ENCODE measurements around the gene PSMG2.

Gene PSMG2

GRCh38 chr18:12659904-12660605 is 42.8 kb upstream of the PSMG2 start:
- no peak overlapping the region for H3K4me3 ChIP-seq (ENCODE audit: low read depth, low read length)
- peak; percentile 88 for TF ChIP-seq CTCF (IDR thresholded peaks at IDR 0.05; ENCODE audit: control insufficient read depth, extremely low read depth, insufficient read depth)
- DNase-seq (ENCODE audit: low read depth) = no peak

- DNase-seq (ENCODE audit: low read depth) = no peak
- TF ChIP-seq CTCF (IDR thresholded peaks at IDR 0.05; ENCODE audit: control insufficient read depth, extremely low read depth, insufficient read depth) = no peak
- no peak overlapping the region for H3K4me3 ChIP-seq (ENCODE audit: low read depth, low read length)
These were observed 34.8 kb upstream of the PSMG2 start for GRCh38 chr18:12668041-12668440.

- no peak for DNase-seq (ENCODE audit: low read depth)
- H3K4me3 ChIP-seq (ENCODE audit: low read depth, low read length) = no peak overlapping the region
- TF ChIP-seq CTCF (IDR thresholded peaks at IDR 0.05; ENCODE audit: control insufficient read depth, extremely low read depth, insufficient read depth) = no peak
These were observed 23.6 kb upstream of the PSMG2 start for GRCh38 chr18:12679183-12679786.

- H3K4me3 ChIP-seq (ENCODE audit: low read depth, low read length) = no peak overlapping the region
- DNase-seq (ENCODE audit: low read depth) = no peak
- peak; percentile 38; the same call in 1 of the 2 replicates for TF ChIP-seq CTCF (IDR thresholded peaks at IDR 0.05; ENCODE audit: control insufficient read depth, extremely low read depth, insufficient read depth)
These were observed 16.7 kb upstream of the PSMG2 start for GRCh38 chr18:12686100-12686499.

GRCh38 chr18:12689256-12689850 is 13.5 kb upstream of the PSMG2 start:
- no peak for TF ChIP-seq CTCF (IDR thresholded peaks at IDR 0.05; ENCODE audit: control insufficient read depth, extremely low read depth, insufficient read depth)
- H3K4me3 ChIP-seq (ENCODE audit: low read depth, low read length) = no peak overlapping the region
- DNase-seq (ENCODE audit: low read depth) = no peak

- DNase-seq (ENCODE audit: low read depth) = no peak
- H3K4me3 ChIP-seq (ENCODE audit: low read depth, low read length) = no peak overlapping the region
- TF ChIP-seq CTCF (IDR thresholded peaks at IDR 0.05; ENCODE audit: control insufficient read depth, extremely low read depth, insufficient read depth) = no peak
These were observed 10.6 kb upstream of the PSMG2 start for GRCh38 chr18:12692206-12692605.

Data from LNCaP clone FGC (cell line).